GM18508 (cell line): ENCODE data around the gene AXL.
"Not testable (repeated sequence)": the region's sequence is repeated elsewhere in the genome, so short reads cannot be mapped to it uniquely, and the experiment has no call there.

ENCODE experiments used
- ATAC-seq: cut with Tn5 transposase; IDR thresholded peaks from one replicate; pipeline ENCODE4 v1.9.1; 2021; ENCODE audit warnings: moderate number of reproducible peaks; ENCODE audit not compliant: insufficient read depth, unreplicated experiment

Gene AXL

GRCh38 chr19:41269055-41269454 lies 50.0 kb downstream of the AXL start:
- no peak for ATAC-seq

DNA sequence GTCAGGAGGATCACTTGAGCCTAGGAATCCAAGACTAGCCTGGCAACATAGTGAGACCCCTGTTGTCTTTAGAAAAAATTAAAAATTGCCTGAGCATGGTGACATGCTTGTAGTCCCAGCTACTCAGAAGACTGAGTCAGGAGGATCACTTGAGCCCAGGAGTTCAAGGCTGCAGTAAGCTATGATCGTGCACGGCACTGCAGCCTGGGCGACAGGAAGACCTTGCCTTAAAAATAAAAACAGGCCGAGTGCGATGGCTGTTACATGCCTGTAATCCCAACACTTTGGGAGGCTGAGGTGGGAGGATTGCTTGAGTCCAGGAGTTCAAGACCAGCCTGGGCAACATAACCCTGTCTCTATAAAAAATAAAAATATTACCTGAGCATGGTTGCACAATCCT lies 50.5 kb downstream of the AXL start:
- ATAC-seq: no peak

DNA sequence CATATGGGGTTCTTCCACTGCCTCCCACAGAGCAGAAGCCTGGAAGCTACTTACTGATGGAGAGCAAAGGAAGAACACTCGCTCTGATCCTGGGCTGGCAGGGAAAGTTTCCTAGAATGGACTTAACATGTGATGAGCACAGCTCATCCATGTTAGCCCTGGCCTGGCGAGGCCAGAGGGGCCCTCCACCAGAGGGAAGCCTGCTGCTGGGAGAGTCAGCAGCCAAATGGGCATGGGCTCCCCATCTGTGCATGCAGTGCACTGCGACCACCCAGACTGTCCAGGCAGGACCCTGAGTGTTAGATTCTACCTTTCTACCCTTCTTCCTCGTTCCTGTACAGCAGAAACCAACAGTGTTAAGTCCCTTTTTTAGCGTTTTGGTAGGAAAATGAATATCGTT lies 54.1 kb downstream of the AXL start:
- no peak for ATAC-seq

DNA sequence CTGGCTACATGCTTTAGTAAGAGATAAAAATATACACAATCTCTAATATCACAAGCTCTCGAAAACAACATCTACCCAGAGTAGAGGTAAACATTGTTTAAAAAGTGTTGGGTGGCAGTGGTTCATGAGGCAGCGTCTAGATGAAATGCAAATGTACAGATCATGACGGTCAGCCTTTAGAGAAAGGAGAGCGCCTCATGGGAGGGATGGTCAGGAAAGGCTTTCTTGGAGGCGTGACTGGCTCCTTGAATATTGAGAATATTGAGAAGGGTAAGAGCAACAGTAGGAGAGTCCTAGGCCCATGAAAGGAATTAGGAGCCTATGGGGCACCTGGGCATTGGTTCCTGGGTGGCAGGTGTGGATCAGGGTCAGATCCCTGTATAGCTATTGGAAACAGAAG lies 55.8 kb downstream of the AXL start:
- no peak for ATAC-seq

DNA sequence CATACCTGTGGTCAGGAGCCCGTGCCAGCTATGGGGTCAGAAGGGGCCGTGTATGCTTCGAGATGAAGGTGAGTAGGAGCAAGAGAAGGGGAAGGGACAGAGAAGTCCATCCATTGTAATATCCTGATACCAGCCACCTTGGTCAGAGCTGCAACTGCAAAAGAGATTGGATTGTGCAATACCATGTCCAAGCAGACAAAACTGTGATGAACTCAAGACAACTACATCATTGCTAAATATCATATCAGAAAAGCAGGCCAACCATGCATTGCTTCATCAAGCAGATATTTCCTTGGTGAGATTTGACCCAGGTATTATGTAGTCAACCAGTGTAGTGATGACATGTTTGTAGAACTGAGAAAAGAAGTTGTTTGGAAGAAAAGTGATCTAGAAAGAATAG lies 57.2 kb downstream of the AXL start:
- ATAC-seq: no peak

DNA sequence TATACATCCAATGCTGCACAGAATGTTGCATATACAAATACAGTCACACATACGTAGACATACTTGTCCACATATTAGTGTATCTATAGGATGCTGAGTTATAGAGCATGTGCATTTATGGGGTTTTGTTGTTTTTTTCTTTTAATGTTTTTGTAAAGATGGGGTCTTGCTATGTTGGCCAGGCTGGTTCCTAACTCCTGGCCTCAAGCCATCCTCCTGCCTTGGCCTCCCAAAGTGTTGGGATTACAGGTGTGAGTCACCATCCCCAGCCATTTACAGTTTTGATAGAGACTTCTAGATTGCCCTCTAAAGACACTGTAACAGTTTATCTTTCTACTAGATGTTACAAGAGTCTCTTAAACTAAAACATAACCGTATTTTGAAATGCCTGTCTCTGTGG lies 59.5 kb downstream of the AXL start:
- no peak for ATAC-seq

- ATAC-seq: no peak
Observed at GRCh38 chr19:41288673-41289530, 69.9 kb downstream of the AXL start.

DNA sequence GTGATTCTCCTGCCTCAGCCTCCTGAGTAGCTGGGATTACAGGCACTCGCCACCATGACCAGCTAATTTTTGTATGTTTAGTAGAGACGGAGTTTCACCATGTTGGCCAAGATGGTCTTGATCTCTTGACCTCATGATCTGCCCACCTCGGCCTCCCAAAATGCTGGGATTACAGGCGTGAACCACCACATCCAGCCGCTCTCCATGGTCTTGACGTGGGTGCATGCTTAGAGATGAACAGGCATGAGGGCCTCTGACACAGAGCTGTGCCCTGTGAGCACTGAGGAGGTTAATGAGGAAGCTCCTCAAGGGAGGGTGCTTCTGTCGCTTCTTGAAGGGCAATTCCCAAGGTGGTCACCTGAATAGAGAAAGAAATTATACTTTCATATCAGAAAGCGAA lies 70.8 kb downstream of the AXL start:
- not testable (repeated sequence) for ATAC-seq

DNA sequence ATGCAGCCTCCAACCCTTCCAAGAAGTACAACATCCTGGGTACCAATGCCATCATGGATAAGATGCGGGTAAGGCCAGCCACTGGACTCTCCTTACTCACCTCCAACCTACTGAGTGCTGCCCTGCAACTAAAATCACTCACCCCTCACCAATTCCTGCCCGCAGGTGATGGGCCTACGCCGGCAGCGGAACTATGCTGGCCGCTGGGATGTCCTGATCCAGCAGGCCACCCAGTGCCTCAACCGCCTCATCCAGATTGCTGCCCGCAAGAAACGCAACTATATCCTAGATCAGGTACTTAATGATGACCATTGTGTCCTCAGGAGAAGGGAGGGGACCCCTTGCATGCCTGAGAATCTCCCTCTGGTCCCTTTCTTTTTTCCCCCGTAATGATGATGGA lies 75.4 kb downstream of the AXL start:
- no peak for ATAC-seq

GRCh38 chr19:41295499-41295898 lies 76.5 kb downstream of the AXL start:
- no peak for ATAC-seq

DNA sequence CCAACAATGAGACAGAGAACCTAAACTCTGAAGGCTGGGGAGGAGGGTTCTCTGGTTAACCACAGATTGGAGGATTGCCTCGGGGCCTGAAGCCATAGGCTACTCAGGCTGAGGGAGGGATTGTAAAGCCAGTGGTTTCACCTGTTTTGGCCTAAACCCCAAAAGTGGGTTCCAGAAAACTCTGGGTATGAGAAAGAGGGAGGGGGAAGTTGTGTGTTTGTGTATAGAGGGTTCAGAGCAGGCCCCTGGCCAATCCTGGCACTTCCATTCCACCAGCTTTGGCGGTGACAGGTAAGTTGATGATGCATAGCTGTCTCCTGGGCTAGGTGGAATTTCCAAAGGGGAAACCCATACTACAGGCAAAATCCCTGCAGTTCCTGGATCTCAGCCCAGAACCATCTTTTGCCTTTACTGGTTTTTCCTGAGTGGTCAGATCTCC lies 77.4 kb downstream of the AXL start:
- ATAC-seq: no peak

DNA sequence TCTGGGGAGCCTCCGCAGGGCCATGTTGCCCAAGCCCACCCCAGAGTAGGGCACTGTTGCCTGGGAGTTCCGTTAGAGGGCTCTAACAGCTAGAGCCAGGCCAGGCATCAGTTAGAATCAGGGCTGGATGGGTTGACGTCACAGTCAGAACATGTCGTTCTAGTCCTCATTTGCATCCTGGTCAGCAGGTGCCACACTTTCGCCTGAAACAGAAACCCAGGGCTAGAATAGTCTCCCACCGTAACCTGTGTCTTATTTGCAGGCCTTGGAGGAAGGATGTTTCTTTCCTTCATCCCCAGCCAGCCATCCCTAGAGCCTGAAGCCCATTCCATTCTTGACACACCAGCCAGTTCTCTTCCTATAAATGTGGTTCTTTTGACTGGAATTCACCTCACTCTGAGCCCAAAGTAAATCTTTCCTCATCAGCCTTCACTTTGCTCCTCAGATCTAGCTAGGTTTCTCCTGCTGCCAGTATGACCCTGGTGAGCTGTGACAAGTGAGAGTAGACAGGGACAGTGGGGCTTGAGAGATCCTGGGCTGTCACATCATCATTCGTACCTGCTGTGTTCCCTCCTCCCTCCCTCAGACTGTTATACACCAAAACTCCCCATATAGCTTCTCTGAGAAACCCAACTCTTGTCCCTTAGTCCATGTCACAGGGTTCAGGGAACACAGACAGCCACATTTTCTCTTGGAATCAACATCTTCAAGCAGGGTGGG lies 78.8 kb downstream of the AXL start:
- peak; percentile 50 for ATAC-seq

- no peak for ATAC-seq
Observed at GRCh38 chr19:41298348-41298964, 79.4 kb downstream of the AXL start.

DNA sequence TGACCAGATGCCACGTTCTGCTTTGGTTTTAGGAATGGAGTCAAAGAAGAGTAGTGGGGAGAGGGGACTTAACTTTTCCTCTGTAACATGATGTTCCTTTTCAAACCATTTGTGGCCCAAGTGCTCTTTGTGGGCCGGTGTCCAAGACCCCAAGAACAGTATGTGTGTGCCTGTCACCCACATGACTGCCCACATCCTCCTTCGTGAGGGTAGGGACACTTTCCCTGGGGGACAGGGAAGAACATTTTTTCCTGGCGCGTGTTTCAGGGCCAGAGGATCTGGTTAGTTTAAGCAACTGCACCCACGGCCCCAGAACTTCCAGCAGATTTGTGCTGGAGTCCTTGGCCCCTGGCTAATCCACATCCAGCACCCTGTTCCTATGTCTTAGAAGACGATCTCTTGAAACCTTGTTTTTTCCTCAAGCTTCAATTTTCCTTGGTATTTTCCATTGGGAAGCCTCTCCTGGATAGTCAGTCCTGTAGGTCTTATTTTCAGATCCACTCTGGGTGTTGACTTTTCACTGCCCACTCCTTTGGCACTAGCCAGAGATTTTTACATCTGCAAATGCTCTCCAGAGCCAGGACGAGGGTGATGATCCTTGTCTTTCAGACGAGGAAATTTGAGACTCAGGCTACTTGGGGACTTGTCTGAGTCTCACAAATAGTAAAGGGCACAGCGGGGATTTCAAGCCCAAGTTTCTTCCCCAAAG lies 80.2 kb downstream of the AXL start:
- ATAC-seq: no peak

GRCh38 chr19:41299755-41300089 lies 80.7 kb downstream of the AXL start:
- no peak for ATAC-seq

DNA sequence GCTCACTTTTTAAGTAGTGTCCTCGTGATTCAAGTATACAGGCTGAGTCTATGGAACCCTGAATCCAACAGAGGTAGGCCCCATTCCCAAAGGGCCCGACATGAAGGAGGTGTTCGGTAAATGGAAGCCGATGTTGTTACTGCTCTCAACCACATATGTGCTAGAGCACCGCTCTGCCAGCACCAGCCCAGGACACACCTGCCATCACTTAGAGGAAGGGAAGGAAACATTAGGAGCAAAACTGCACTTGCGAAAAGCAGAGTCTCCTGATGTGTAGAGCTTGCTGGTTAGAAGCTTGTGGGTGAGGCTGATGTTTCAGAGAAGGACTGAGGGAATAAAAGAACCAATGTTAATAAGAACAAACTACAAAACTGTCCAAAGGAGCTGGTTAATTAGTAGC lies 81.5 kb downstream of the AXL start:
- no peak for ATAC-seq

DNA sequence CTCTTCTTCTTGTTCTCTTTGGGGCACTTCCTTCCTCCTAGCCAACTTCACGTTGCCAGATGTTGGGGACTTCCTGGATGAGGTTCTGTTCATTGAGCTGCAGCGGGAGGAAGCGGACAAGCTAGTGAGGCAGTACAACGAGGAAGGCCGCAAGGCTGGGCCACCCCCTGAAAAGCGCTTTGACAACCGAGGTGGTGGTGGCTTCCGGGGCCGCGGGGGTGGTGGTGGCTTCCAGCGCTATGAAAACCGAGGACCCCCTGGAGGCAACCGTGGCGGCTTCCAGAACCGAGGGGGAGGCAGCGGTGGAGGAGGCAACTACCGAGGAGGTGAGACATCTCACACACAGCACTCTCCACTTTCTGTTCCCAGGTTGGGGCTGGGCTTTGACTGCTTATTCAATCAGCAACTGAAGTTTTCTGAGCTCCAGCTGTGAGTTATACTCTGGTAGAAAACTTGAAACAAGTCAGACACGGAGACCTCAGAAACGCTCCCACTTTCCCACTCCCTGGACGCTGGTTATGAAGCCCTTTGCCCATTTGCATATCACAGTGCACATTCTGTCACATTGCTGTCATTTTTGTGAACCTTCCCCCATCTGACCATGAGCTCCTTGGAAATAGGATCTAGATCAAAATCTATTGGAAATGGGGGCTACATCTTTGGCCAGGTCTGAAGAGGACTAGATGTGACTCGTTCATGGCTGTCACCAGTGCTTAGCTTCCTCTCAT lies 83.8 kb downstream of the AXL start:
- ATAC-seq: no peak

DNA sequence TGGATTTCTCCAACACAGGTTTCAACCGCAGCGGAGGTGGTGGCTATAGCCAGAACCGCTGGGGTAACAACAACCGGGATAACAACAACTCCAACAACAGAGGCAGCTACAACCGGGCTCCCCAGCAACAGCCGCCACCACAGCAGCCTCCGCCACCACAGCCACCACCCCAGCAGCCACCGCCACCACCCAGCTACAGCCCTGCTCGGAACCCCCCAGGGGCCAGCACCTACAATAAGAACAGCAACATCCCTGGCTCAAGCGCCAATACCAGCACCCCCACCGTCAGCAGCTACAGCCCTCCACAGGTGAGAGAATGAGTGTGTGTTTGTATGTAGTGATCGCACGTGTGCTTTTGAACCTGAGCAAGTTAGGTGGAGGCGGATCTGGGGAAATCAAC lies 84.9 kb downstream of the AXL start:
- no peak for ATAC-seq

- ATAC-seq: no peak
Observed at GRCh38 chr19:41304706-41305483, 85.9 kb downstream of the AXL start.
